Neuronal stem cell (in vitro differentiated cells): ENCODE measurements around the gene MXRA8.
A peak's percentile ranks its signal among the peaks of the same experiment; 100 is the strongest.

Experiments used
- DNase-seq: peaks from one replicate; pipeline ENCODE4 v3.0.0-alpha.2; 2013; ENCODE audit warnings: low spot score
- H2AFZ ChIP-seq: one replicate; pipeline ENCODE4 v1.6.1; 2013; ENCODE audit warnings: mild to moderate bottlenecking, low read length, inconsistent platforms
- H2AK5ac ChIP-seq: 2 replicates; pipeline ENCODE4 v1.6.1; 2013; ENCODE audit warnings: low read depth, mild to moderate bottlenecking, inconsistent platforms, low read length, moderate library complexity, mixed read lengths
- H2BK120ac ChIP-seq: 2 replicates; pipeline ENCODE4 v1.6.1; 2013; ENCODE audit warnings: low read depth, mild to moderate bottlenecking, inconsistent platforms, low read length, moderate library complexity, mixed read lengths
- H2BK12ac ChIP-seq: one replicate; pipeline ENCODE4 v1.6.1; 2013; ENCODE audit warnings: low read length, inconsistent platforms
- H2BK15ac ChIP-seq: 2 replicates; pipeline ENCODE4 v1.6.1; 2013; ENCODE audit warnings: mild to moderate bottlenecking, low read length, inconsistent platforms, mixed read lengths
- H2BK5ac ChIP-seq: one replicate; pipeline ENCODE4 v1.6.1; 2013; ENCODE audit warnings: inconsistent platforms, mild to moderate bottlenecking, low read length, moderate library complexity
- H3K14ac ChIP-seq: one replicate; pipeline ENCODE4 v1.6.1; 2013; ENCODE audit warnings: low read length, inconsistent platforms
- H3K18ac ChIP-seq: 2 replicates; pipeline ENCODE4 v1.6.1; 2013; ENCODE audit warnings: low read length, inconsistent platforms
- H3K23ac ChIP-seq: 2 replicates; pipeline ENCODE4 v1.6.1; 2013; ENCODE audit warnings: low read depth, mild to moderate bottlenecking, mixed read lengths, low read length, inconsistent platforms; ENCODE audit not compliant: poor library complexity
- H3K27ac ChIP-seq: replicated peaks from 3 replicates; pipeline ENCODE4 v1.5.1; 2013; ENCODE audit warnings: low read length, inconsistent platforms
- H3K27me3 ChIP-seq, 3 experiments: 2 replicates each; pipeline ENCODE4 v1.6.1; 2013; ENCODE audit warnings: low read length in 3 of 3, mild to moderate bottlenecking in 2 of 3, inconsistent platforms in 1 of 3, low read depth in 1 of 3, mixed read lengths in 1 of 3, moderate library complexity in 1 of 3; ENCODE audit not compliant: control insufficient read depth in 3 of 3, insufficient read depth in 3 of 3
- H3K36me3 ChIP-seq, 2 donors: replicated peaks in 1 of 2; 2 replicates each; pipeline ENCODE4 v1.6.1; 2013; ENCODE audit warnings: low read length in 2 of 2; ENCODE audit not compliant: control insufficient read depth in 2 of 2, insufficient read depth in 2 of 2
- H3K4ac ChIP-seq: 2 replicates; pipeline ENCODE4 v1.6.1; 2013; ENCODE audit warnings: inconsistent platforms, mild to moderate bottlenecking, low read length, moderate library complexity
- H3K4me1 ChIP-seq, 2 donors: 1 replicate in 1 of 2; 2 replicates in 1 of 2; pipeline ENCODE4 v1.6.1; 2013; ENCODE audit warnings: low read length in 2 of 2, low read depth in 1 of 2; ENCODE audit not compliant: control insufficient read depth in 2 of 2, insufficient read depth in 1 of 2
- H3K4me2 ChIP-seq: one replicate; pipeline ENCODE4 v1.6.1; 2013; ENCODE audit warnings: mild to moderate bottlenecking, low read length, inconsistent platforms; ENCODE audit not compliant: insufficient read depth, poor library complexity, severe bottlenecking
- H3K4me3 ChIP-seq, 2 donors: 2 replicates each; pipeline ENCODE4 v1.5.1; 2013; ENCODE audit warnings: low read length in 2 of 2, mild to moderate bottlenecking in 2 of 2, inconsistent platforms in 1 of 2, moderate library complexity in 1 of 2
- H3K79me1 ChIP-seq: one replicate; pipeline ENCODE4 v1.6.1; 2013; ENCODE audit warnings: low read depth, mild to moderate bottlenecking, inconsistent platforms, low read length, moderate library complexity
- H3K9ac ChIP-seq: one replicate; pipeline ENCODE4 v1.6.1; 2013; ENCODE audit warnings: mild to moderate bottlenecking, low read depth, low read length, inconsistent platforms; ENCODE audit not compliant: poor library complexity
- H3K9me3 ChIP-seq, 2 donors: replicated peaks in 1 of 2; 2 replicates each; pipeline versions ENCODE3 to v1.6.1; 2013; ENCODE audit warnings: low read length in 2 of 2, mild to moderate bottlenecking in 2 of 2, inconsistent platforms in 1 of 2, low read depth in 1 of 2, mixed read lengths in 1 of 2, moderate library complexity in 1 of 2; ENCODE audit not compliant: control insufficient read depth in 2 of 2, insufficient read depth in 1 of 2
- H4K8ac ChIP-seq: one replicate; pipeline ENCODE4 v1.6.1; 2013; ENCODE audit warnings: low read depth, mild to moderate bottlenecking, inconsistent platforms, low read length, moderate library complexity
- H4K91ac ChIP-seq: one replicate; pipeline ENCODE4 v1.6.1; 2013; ENCODE audit warnings: low read length, low read depth, mild to moderate bottlenecking, inconsistent platforms; ENCODE audit not compliant: poor library complexity
- WGBS, 2 donors: extraction: QIAGEN DNeasy Blood & Tissue Kit; methylation state at CpG; one replicate each; pipeline ENCODE4 v1.1.7; 2013; ENCODE audit warnings: missing lambda C conversion rate in 2 of 2, mixed read lengths in 1 of 2; ENCODE audit not compliant: insufficient read length in 2 of 2, insufficient replicate concordance in 1 of 2; ENCODE audit errors: extremely low coverage in 2 of 2; 5-methylcytosine and 5-hydroxymethylcytosine counted together

MXRA8 gene

GRCh38 chr1:1399187-1399871 lies 41.0 kb upstream of the MXRA8 start, which contains the start of gene CCNL2:
TSS of gene CCNL2 (minus strand) at chr1:1399335. CDS start at chr1:1399306, 29 bp downstream.
- Histone ChIP-seq H2BK5ac (peak within 1 kb of the TSS; percentile 79), H3K9ac (peak within 1 kb of the TSS; percentile 100), H4K8ac (peak within 1 kb of the TSS; percentile 79), H2BK120ac (peak within 1 kb of the TSS; percentile 89), H3K4me1 (peaks cover 11 to 14% of the 10 kb centered on the region in 2 donors), H3K36me3 (peaks cover 48 to 78% of the 10 kb centered on the region in 2 donors), H3K4ac (peak within 1 kb of the TSS; percentile 80), H2BK12ac (peak within 1 kb of the TSS; percentile 70), H2AK5ac (peak within 1 kb of the TSS; percentile 98), H3K27me3 (no peaks in the 10 kb centered on the region), H3K27ac (peak within 1 kb of the TSS; percentile 34), H3K79me1 (peaks cover 24% of the 10 kb centered on the region), H3K4me3 (peak within 1 kb of the TSS; percentile 84 to 98), H3K23ac (peak within 1 kb of the TSS; percentile 98), H2BK15ac (peak within 1 kb of the TSS; percentile 62), H3K14ac (peak within 1 kb of the TSS; percentile 100), H3K4me2 (peak within 1 kb of the TSS; percentile 91), H2AFZ (peak within 1 kb of the TSS; percentile 91), H3K9me3 (no peaks in the 10 kb centered on the region), H4K91ac (peak within 1 kb of the TSS; percentile 97), H3K18ac (peak within 1 kb of the TSS; percentile 99)
- WGBS, 2 donors, result no CpG with 5 or more reads among the region's 86 CpGs
- peak; percentile 99 for DNase-seq

- Histone ChIP-seq H2BK120ac (peak overlapping the region; percentile 89), H3K27me3 (no peaks in the 10 kb centered on the region), H3K4me2 (peak overlapping the region; percentile 90), H4K8ac (no peak overlapping the region), H3K23ac (peak overlapping the region; percentile 98), H4K91ac (no peak overlapping the region), H3K4ac (peak overlapping the region; percentile 80), H2AFZ (peak overlapping the region; percentile 90), H3K9me3 (no peaks in the 10 kb centered on the region), H2BK15ac (peak overlapping the region; percentile 62), H3K9ac (peak overlapping the region; percentile 100), H3K27ac (no peak overlapping the region), H3K18ac (peak overlapping the region; percentile 99), H2AK5ac (peak overlapping the region; percentile 98), H3K79me1 (peaks cover 24% of the 10 kb centered on the region), H3K4me1 (peaks cover 11 to 14% of the 10 kb centered on the region in 2 donors), H3K14ac (peak overlapping the region; percentile 87), H3K36me3 (peaks cover 46 to 80% of the 10 kb centered on the region in 2 donors), H2BK12ac (peak overlapping the region; percentile 53), H3K4me3 (peak overlapping the region; percentile 84 to 98), H2BK5ac (peak overlapping the region; percentile 79)
- WGBS, 2 donors, result no CpG with 5 or more reads among the region's 54 CpGs
- no peak for DNase-seq
Observed at GRCh38 chr1:1398677-1399186, 40.4 kb upstream of the MXRA8 start.

- Histone ChIP-seq H3K4me1 (peaks cover 11 to 14% of the 10 kb centered on the region in 2 donors), H2AFZ (no peak overlapping the region), H3K4me2 (peak overlapping the region; percentile 90), H2AK5ac (peak overlapping the region; percentile 98), H2BK5ac (no peak overlapping the region), H2BK120ac (no peak overlapping the region), H3K14ac (no peak overlapping the region), H3K23ac (no peak overlapping the region), H3K27me3 (no peaks in the 10 kb centered on the region), H3K4me3 (peak overlapping the region; percentile 84 to 98), H4K8ac (no peak overlapping the region), H3K4ac (no peak overlapping the region), H2BK12ac (no peak overlapping the region), H3K27ac (no peak overlapping the region), H3K9ac (peak overlapping the region; percentile 100), H3K9me3 (peaks cover 0 to 3% of the 10 kb centered on the region in 2 donors), H3K18ac (no peak overlapping the region), H2BK15ac (no peak overlapping the region), H3K36me3 (peaks cover 50 to 81% of the 10 kb centered on the region in 2 donors), H3K79me1 (peaks cover 25% of the 10 kb centered on the region), H4K91ac (no peak overlapping the region)
- no peak for DNase-seq
- no CpG with 5 or more reads among the region's 19 CpGs for WGBS, 2 donors
Observed at GRCh38 chr1:1397839-1398523, 39.6 kb upstream of the MXRA8 start.

- peaks cover 49 to 81% of the 10 kb centered on the region in 2 donors for H3K36me3 ChIP-seq
Observed at GRCh38 chr1:1395166-1395565, 36.8 kb upstream of the MXRA8 start.

More at GRCh38 chr1:1395166-1395565, 36.8 kb upstream of the MXRA8 start:
- Histone ChIP-seq H3K4me2 (no peak overlapping the region), H3K9ac (no peak overlapping the region), H4K8ac (no peak overlapping the region), H3K14ac (no peak overlapping the region), H3K18ac (no peak overlapping the region), H2AK5ac (no peak overlapping the region), H2BK5ac (no peak overlapping the region), H2BK15ac (no peak overlapping the region), H3K27ac (no peak overlapping the region), H2BK12ac (no peak overlapping the region), H3K4me1 (peaks cover 7 to 11% of the 10 kb centered on the region in 2 donors), H3K79me1 (peaks cover 25% of the 10 kb centered on the region), H3K23ac (no peak overlapping the region), H2BK120ac (no peak overlapping the region), H3K9me3 (peaks cover 0 to 4% of the 10 kb centered on the region in 2 donors), H3K4ac (no peak overlapping the region), H3K4me3 (no peak overlapping the region), H3K27me3 (no peaks in the 10 kb centered on the region), H4K91ac (no peak overlapping the region), H2AFZ (no peak overlapping the region)
- DNase-seq, result no peak
- no CpG with 5 or more reads among the region's 11 CpGs for WGBS, 2 donors
